K562 (cell line): ENCODE results near the gene ATP2A1. TPM values are rescaled to one million over a fixed set of nuclear protein-coding genes. Genes with fewer than 3 reads are reported as not detected.

Experiments
- CCNT2 ChIP-seq: IDR thresholded peaks from 2 replicates; pipeline ENCODE4 v1.6.1; 2011; ENCODE audit warnings: borderline replicate concordance, low read depth, mild to moderate bottlenecking, moderate library complexity, mixed read lengths, low read length; ENCODE audit not compliant: insufficient read length; ENCODE audit errors: extremely low read depth
- ETS1 ChIP-seq: conservative IDR thresholded peaks from 2 replicates; pipeline ENCODE4 v1.6.1; 2011; ENCODE audit warnings: low read depth, mild to moderate bottlenecking, low read length; ENCODE audit not compliant: control insufficient read depth
- FOXK2 ChIP-seq, 2 experiments: fragments of 450-650 bp; IDR thresholded peaks in 1 of 2; conservative IDR thresholded peaks in 1 of 2; 2 replicates each; pipeline ENCODE4 v1.6.1; 2016; ENCODE audit warnings: low read depth in 2 of 2, mild to moderate bottlenecking in 1 of 2
- KLF13 ChIP-seq: fragments of 450-650 bp; IDR thresholded peaks from 2 replicates; pipeline ENCODE4 v1.6.1; 2016; ENCODE audit warnings: missing genetic modification characterization, low read depth, mild to moderate bottlenecking, missing compliant biosample characterization, moderate library complexity, borderline replicate concordance
- MEF2A ChIP-seq: IDR thresholded peaks from 2 replicates; pipeline ENCODE4 v1.6.1; 2011; ENCODE audit warnings: low read depth, mild to moderate bottlenecking, low read length, moderate library complexity; ENCODE audit not compliant: control insufficient read depth
- MTA2 ChIP-seq: fragments of 450-650 bp; IDR thresholded peaks from 2 replicates; pipeline ENCODE4 v1.6.1; 2016; ENCODE audit warnings: low read depth
- NCOR1 ChIP-seq: fragments of 450-650 bp; IDR thresholded peaks from 2 replicates; pipeline ENCODE4 v1.6.1; 2016; ENCODE audit warnings: mild to moderate bottlenecking, moderate library complexity
- NFYB ChIP-seq: IDR thresholded peaks from 2 replicates; pipeline ENCODE4 v1.6.1; 2011; ENCODE audit warnings: mild to moderate bottlenecking, moderate library complexity; ENCODE audit not compliant: insufficient read length; ENCODE audit errors: extremely low read depth
- NONO ChIP-seq, 2 experiments: fragments of 200-400 bp in 1 of 2; fragments of 450-650 bp in 1 of 2; formaldehyde crosslinking in 1 of 2; IDR thresholded peaks; 2 replicates each; pipeline ENCODE4 v1.6.1; 2017; ENCODE audit warnings: low read depth in 2 of 2, mild to moderate bottlenecking in 2 of 2, moderate library complexity in 2 of 2, low read length in 1 of 2
- ZBED1 ChIP-seq: IDR thresholded peaks from 2 replicates; pipeline ENCODE4 v1.6.1; 2014
- ZBTB17 ChIP-seq: fragments of 450-650 bp; formaldehyde crosslinking; IDR thresholded peaks from 2 replicates; pipeline ENCODE4 v1.4.0; 2020; ENCODE audit warnings: mild to moderate bottlenecking
- ZNF253 ChIP-seq: fragments of 250-450 bp; sonication (Bioruptor Pico); conservative IDR thresholded peaks from 2 replicates; pipeline ENCODE4 v1.6.1; 2021; ENCODE audit warnings: mild to moderate bottlenecking
- ZNF431 ChIP-seq: sonication (generic); formaldehyde crosslinking; IDR thresholded peaks from 2 replicates; pipeline ENCODE4 v1.8.0; 2022; ENCODE audit warnings: mild to moderate bottlenecking, missing genetic modification reagents
- ZNF764 ChIP-seq: fragments of 250-450 bp; sonication (Bioruptor Pico); IDR thresholded peaks from 2 replicates; pipeline ENCODE4 v1.4.0; 2020; ENCODE audit warnings: low read depth, mild to moderate bottlenecking, moderate library complexity
- polyA plus RNA-seq, 8 experiments: library from polyadenylated mRNA; depleted of rRNA in 4 of 8; stranded (reverse) in 5 of 8; unstranded in 3 of 8; fragments of >200 nt; fragmentation: Nextera tagmentation in 2 of 8; fragmentation: Illumina TruSeq in 1 of 8; extraction: Ambion mirVana in 2 of 8; extraction: Trizol in 1 of 8; gene quantifications; 2 replicates each; pipeline versions ENCODE4 v1.2.1 to v1.2.3, GENCODE V29; 2011 to 2014; ENCODE audit warnings: inconsistent platforms in 1 of 8, missing spikeins in 1 of 8
- total RNA-seq, 7 experiments: library from RNA; depleted of rRNA in 6 of 7; stranded (reverse); fragments of >200 nt in 6 of 7; fragmentation: Illumina TruSeq in 2 of 7; extraction: Trizol in 2 of 7; gene quantifications; 2 replicates each; pipeline versions ENCODE4 v1.2.1 to v1.2.3, GENCODE V29; 2011 to 2021; ENCODE audit warnings: low replicate concordance in 1 of 7
- TF ChIP-seq, protein P1 (sequence below): sonication (generic); formaldehyde crosslinking; IDR thresholded peaks from 2 replicates; pipeline ENCODE4 v1.8.0; 2022; ENCODE audit warnings: mild to moderate bottlenecking, low read depth, missing genetic modification reagents
- TF ChIP-seq, protein P2 (sequence below): fragments of 250-450 bp; sonication (Bioruptor Pico); IDR thresholded peaks from 2 replicates; pipeline ENCODE4 v1.4.0; 2020
- TF ChIP-seq, protein P3 (sequence below): fragments of 450-650 bp; formaldehyde crosslinking; conservative IDR thresholded peaks from 2 replicates; pipeline ENCODE4 v1.4.0; 2022; ENCODE audit warnings: mild to moderate bottlenecking, missing genetic modification characterization

Gene ATP2A1
- total and polyA plus RNA-seq, 9 of the 15 experiments (the other 6 are each of a cell fraction or from before 2014, with no cell fraction given), result 0.25 to 2.6 (median 0.65) TPM

DNA sequence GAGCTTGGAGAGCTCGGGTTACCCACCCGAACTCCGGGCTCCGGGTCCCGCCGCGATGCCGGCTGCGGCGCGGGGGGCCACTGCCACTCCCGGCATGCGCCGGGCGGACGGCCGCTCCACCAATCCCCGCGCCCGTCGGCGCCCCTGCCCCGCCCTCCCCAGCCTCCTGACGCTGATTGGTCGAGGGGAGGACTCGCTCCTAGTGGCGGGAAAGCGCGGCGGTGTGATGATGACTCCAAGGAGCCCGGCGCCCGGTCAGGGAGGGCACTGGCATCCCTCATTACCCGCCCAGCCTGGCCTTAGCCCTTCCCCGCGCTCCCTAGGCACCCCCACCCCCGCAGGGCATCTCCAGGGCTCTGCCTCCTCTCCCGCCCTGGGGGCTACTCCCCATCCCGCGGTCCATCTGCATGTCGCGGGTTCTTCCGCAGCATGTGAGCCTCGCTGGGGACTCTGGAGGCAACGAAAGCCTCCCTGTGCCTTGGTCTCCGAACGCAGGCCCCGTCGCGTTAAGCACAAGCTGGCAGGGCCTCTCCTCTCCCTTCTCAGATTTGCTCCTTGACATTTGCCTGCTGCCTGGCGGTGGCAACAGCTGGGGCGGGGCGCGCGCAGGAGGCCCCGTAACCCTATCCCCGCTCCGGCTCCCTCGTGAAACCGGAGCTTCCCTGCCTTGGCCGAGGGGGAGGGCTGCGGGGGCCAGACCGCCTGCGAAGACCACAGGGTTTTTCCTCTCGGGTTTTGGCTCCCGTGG is 1.7 kb downstream of the ATP2A1 start (continued):
- TF ChIP-seq MEF2A, result no peak
- TF ChIP-seq ZBTB17, result peak; percentile 74
- TF ChIP-seq ZBED1, result no peak
- TF ChIP-seq ZNF431, result peak; percentile 41; the same call in 1 of the 2 replicates
- TF ChIP-seq, protein P1, sequence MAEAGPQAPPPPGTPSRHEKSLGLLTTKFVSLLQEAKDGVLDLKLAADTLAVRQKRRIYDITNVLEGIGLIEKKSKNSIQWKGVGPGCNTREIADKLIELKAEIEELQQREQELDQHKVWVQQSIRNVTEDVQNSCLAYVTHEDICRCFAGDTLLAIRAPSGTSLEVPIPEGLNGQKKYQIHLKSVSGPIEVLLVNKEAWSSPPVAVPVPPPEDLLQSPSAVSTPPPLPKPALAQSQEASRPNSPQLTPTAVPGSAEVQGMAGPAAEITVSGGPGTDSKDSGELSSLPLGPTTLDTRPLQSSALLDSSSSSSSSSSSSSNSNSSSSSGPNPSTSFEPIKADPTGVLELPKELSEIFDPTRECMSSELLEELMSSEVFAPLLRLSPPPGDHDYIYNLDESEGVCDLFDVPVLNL (CRISPR knock-in tag), result peak; percentile 70
- no peak for TF ChIP-seq FOXK2 (conservative IDR thresholded peaks at IDR 0.05 in 1 of 2, IDR thresholded peaks at IDR 0.05 in 1 of 2; ENCODE audit: low read depth in 2 of 2)
- TF ChIP-seq ZNF764 (CRISPR knock-in tag), result no peak
- no peak for TF ChIP-seq KLF13 (tag)
- TF ChIP-seq ETS1, result 0 out of 2 replicates have a peak, but pooled peaks have one; percentile 2
- TF ChIP-seq, protein P2, sequence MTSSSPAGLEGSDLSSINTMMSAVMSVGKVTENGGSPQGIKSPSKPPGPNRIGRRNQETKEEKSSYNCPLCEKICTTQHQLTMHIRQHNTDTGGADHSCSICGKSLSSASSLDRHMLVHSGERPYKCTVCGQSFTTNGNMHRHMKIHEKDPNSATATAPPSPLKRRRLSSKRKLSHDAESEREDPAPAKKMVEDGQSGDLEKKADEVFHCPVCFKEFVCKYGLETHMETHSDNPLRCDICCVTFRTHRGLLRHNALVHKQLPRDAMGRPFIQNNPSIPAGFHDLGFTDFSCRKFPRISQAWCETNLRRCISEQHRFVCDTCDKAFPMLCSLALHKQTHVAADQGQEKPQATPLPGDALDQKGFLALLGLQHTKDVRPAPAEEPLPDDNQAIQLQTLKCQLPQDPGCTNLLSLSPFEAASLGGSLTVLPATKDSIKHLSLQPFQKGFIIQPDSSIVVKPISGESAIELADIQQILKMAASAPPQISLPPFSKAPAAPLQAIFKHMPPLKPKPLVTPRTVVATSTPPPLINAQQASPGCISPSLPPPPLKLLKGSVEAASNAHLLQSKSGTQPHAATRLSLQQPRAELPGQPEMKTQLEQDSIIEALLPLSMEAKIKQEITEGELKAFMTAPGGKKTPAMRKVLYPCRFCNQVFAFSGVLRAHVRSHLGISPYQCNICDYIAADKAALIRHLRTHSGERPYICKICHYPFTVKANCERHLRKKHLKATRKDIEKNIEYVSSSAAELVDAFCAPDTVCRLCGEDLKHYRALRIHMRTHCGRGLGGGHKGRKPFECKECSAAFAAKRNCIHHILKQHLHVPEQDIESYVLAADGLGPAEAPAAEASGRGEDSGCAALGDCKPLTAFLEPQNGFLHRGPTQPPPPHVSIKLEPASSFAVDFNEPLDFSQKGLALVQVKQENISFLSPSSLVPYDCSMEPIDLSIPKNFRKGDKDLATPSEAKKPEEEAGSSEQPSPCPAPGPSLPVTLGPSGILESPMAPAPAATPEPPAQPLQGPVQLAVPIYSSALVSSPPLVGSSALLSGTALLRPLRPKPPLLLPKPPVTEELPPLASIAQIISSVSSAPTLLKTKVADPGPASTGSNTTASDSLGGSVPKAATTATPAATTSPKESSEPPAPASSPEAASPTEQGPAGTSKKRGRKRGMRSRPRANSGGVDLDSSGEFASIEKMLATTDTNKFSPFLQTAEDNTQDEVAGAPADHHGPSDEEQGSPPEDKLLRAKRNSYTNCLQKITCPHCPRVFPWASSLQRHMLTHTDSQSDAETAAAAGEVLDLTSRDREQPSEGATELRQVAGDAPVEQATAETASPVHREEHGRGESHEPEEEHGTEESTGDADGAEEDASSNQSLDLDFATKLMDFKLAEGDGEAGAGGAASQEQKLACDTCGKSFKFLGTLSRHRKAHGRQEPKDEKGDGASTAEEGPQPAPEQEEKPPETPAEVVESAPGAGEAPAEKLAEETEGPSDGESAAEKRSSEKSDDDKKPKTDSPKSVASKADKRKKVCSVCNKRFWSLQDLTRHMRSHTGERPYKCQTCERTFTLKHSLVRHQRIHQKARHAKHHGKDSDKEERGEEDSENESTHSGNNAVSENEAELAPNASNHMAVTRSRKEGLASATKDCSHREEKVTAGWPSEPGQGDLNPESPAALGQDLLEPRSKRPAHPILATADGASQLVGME (CRISPR knock-in tag), result 0 out of 2 replicates have a peak, but pooled peaks have one; percentile 37
- TF ChIP-seq MTA2, result no peak
- TF ChIP-seq NCOR1, result no peak
- TF ChIP-seq, protein P3, sequence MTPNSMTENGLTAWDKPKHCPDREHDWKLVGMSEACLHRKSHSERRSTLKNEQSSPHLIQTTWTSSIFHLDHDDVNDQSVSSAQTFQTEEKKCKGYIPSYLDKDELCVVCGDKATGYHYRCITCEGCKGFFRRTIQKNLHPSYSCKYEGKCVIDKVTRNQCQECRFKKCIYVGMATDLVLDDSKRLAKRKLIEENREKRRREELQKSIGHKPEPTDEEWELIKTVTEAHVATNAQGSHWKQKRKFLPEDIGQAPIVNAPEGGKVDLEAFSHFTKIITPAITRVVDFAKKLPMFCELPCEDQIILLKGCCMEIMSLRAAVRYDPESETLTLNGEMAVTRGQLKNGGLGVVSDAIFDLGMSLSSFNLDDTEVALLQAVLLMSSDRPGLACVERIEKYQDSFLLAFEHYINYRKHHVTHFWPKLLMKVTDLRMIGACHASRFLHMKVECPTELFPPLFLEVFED (CRISPR knock-in tag), result no peak
- TF ChIP-seq ZNF253 (CRISPR knock-in tag), result no peak
- TF ChIP-seq NFYB, result peak; percentile 95
- TF ChIP-seq CCNT2, result peak; percentile 59
- no peak for TF ChIP-seq NONO (IDR thresholded peaks at IDR 0.05; ENCODE audit: low read depth in 2 of 2, low read length in 1 of 2)
